ENCODE data around the gene RAET1E. TPM values are rescaled to one million over a fixed set of nuclear protein-coding genes. Genes with fewer than 3 reads are reported as not detected.
A peak's percentile ranks its signal among the peaks of the same experiment; 100 is the strongest.
"Not testable (repeated sequence)": the region's sequence is repeated elsewhere in the genome, so short reads cannot be mapped to it uniquely, and the experiment has no call there.

RAET1E gene
- total RNA-seq, 1 donor from 2014 or later, result not detected

DNA sequence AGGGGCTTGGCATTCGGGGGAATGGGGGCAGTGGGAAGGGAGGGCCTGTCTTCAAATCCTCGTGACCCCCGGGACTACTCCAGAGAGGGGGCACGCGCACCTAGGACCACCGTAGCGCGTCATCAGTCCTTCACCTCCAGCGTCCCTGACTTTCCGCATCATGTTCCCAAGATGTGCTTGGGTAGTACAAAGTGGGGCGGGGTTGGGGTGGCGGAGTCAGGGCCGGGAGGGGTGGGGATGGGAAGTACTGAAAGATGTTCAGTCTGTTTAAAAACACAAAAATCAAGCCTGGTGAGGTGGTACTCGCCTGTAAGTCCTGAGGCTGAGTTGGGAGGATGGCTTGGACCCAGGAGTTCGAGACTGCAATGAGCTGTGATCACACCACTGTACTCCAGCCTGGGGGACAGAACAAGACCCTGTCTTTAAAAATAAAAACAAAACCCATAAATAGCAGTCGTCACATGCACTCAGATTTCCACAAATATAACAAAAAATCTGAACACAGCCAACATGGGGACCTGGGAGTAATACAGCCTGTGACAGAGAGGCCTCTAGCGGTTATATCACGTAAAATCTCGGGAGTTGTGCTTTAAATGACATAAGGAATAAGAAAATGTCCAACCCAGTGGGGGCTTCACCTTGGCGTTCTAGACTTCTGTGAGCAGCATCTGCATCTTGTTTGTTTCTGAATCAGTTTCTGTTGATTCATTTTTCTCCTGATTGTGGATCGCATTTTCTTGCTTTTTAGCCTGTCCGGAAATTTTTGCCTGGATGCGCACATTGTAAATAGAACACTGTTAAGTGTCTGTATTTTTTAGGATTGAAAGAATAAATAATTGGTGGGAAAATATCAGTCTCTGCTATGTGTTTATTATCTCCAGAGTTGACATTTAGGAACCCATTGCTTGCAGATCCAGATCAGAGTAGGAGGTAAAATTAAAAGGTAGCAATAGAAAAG is 33.1 kb downstream of the RAET1E start:
- H3K27ac Mint-ChIP-seq, result peak overlapping the region; percentile 92
- TF ChIP-seq, protein P1, sequence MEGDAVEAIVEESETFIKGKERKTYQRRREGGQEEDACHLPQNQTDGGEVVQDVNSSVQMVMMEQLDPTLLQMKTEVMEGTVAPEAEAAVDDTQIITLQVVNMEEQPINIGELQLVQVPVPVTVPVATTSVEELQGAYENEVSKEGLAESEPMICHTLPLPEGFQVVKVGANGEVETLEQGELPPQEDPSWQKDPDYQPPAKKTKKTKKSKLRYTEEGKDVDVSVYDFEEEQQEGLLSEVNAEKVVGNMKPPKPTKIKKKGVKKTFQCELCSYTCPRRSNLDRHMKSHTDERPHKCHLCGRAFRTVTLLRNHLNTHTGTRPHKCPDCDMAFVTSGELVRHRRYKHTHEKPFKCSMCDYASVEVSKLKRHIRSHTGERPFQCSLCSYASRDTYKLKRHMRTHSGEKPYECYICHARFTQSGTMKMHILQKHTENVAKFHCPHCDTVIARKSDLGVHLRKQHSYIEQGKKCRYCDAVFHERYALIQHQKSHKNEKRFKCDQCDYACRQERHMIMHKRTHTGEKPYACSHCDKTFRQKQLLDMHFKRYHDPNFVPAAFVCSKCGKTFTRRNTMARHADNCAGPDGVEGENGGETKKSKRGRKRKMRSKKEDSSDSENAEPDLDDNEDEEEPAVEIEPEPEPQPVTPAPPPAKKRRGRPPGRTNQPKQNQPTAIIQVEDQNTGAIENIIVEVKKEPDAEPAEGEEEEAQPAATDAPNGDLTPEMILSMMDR (IDR thresholded peaks at IDR 0.05; ENCODE audit: unreplicated experiment), result peak; percentile 64
- DNase-seq (ENCODE audit: low spot score, unreplicated experiment), result no peak
- H3K9me3 Mint-ChIP-seq (ENCODE audit: low read depth), result no peaks in the 10 kb centered on the region
- H3K4me3 Mint-ChIP-seq (ENCODE audit: low read depth), result peak overlapping the region; percentile 69
- H3K4me1 Mint-ChIP-seq (ENCODE audit: low read depth), result peaks cover 36% of the 10 kb centered on the region
- peaks cover 3% of the 10 kb centered on the region for H3K36me3 Mint-ChIP-seq (ENCODE audit: insufficient read depth)
- H3K27me3 Mint-ChIP-seq, result peaks cover 28% of the 10 kb centered on the region

GRCh38 chr6:149863698-149864577 is 34.0 kb downstream of the RAET1E start, which contains the start of gene LRP11:
Gene LRP11, minus strand, starts transcription at chr6:149864359. Its CDS starts 339 bp downstream, at chr6:149864020.
- peaks cover 3% of the 10 kb centered on the region for H3K36me3 Mint-ChIP-seq (ENCODE audit: insufficient read depth)
- peak within 1 kb of the TSS; percentile 95 for H3K27ac Mint-ChIP-seq
- H3K27me3 Mint-ChIP-seq, result peaks cover 24% of the 10 kb centered on the region
- peak within 1 kb of the TSS; percentile 78 for H3K4me3 Mint-ChIP-seq (ENCODE audit: low read depth)
- H3K9me3 Mint-ChIP-seq (ENCODE audit: low read depth), result no peaks in the 10 kb centered on the region
- H3K4me1 Mint-ChIP-seq (ENCODE audit: low read depth), result peaks cover 43% of the 10 kb centered on the region
- peak; percentile 84 for DNase-seq (ENCODE audit: low spot score, unreplicated experiment)
- TF ChIP-seq, protein P1 (IDR thresholded peaks at IDR 0.05; ENCODE audit: unreplicated experiment), result no peak

GRCh38 chr6:149862922-149863697 is 34.8 kb downstream of the RAET1E start:
- Mint-ChIP-seq H3K27me3 (peaks cover 24% of the 10 kb centered on the region), H3K27ac (peak overlapping the region; percentile 95), H3K4me3 (ENCODE audit: low read depth) (peak overlapping the region; percentile 78), H3K9me3 (ENCODE audit: low read depth) (no peaks in the 10 kb centered on the region), H3K36me3 (ENCODE audit: insufficient read depth) (peaks cover 3% of the 10 kb centered on the region), H3K4me1 (ENCODE audit: low read depth) (peaks cover 44% of the 10 kb centered on the region)
- TF ChIP-seq, protein P1 (IDR thresholded peaks at IDR 0.05; ENCODE audit: unreplicated experiment), result no peak
- DNase-seq (ENCODE audit: low spot score, unreplicated experiment), result peak; percentile 40

DNA sequence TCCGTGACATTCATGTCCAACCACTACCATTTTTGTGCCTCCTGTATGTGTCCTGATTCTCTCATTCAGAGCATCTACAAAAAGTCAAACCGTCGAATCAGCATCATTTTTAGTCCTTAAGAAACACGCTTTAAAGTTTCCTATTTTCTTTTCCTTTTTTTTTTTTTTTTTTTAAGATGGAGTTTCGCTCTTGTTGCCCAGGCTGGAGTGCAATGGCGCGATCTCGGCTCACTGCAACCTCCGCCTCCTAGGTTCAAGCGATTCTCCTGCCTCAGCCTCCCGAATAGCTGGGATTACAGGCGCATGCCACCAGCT is 35.5 kb downstream of the RAET1E start:
- peak overlapping the region; percentile 78 for H3K4me3 Mint-ChIP-seq (ENCODE audit: low read depth)
- H3K36me3 Mint-ChIP-seq (ENCODE audit: insufficient read depth); H3K9me3 Mint-ChIP-seq (ENCODE audit: low read depth); DNase-seq (ENCODE audit: low spot score, unreplicated experiment); H3K27ac Mint-ChIP-seq: not testable (repeated sequence)
- H3K4me1 Mint-ChIP-seq (ENCODE audit: low read depth), result peaks cover 42% of the 10 kb centered on the region
- peaks cover 24% of the 10 kb centered on the region for H3K27me3 Mint-ChIP-seq

DNA sequence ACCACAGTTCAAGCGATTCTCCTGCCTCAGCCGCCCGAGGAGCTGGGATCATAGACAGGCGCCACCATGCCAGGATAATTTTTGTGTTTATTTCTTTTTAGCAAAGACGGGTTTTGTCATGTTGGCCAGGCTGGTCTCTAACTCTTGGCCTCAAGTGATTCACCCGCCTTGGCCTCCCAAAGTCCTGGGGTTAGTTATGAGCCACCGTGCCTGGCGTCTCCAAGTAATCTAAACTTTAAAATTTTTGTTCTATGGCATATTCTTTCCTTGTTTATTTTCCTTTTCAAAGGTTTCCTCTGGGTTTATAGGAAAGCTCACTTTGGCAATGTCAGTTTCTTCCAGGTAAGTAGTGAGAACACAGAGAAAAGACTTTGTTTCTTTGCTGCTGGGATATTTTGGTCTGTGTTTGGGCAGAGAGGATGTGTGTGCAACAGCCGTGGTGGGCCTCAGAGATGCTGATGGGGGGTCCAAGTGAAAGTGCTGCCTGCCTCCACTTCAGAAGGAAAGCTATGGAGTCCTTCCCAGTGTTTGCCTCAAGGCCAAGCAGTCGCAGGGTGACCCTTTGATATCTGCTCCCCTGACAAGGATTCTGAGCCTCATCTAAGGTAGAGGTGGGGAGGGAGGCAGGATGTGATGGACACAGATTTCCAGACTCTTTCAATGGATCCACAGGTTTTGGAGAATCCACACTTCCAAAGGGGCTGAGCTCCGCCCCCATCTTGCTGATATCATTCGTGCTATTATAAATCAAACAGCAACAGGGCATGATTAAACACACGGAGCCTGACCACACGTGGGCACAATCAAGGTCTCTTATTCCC is 36.1 kb downstream of the RAET1E start:
- TF ChIP-seq, protein P1 (IDR thresholded peaks at IDR 0.05; ENCODE audit: unreplicated experiment), result no peak
- DNase-seq (ENCODE audit: low spot score, unreplicated experiment), result no peak
- Mint-ChIP-seq H3K27ac (no peak overlapping the region), H3K4me3 (ENCODE audit: low read depth) (peak overlapping the region; percentile 78), H3K9me3 (ENCODE audit: low read depth) (no peaks in the 10 kb centered on the region), H3K27me3 (peaks cover 20% of the 10 kb centered on the region), H3K4me1 (ENCODE audit: low read depth) (peaks cover 46% of the 10 kb centered on the region), H3K36me3 (ENCODE audit: insufficient read depth) (peaks cover 3% of the 10 kb centered on the region)

Measured in progenitor cell of endocrine pancreas (in vitro differentiated cells).